NCI-H460 (cell line): ENCODE data around the gene ANKRD44. TPM values are rescaled to one million over a fixed set of nuclear protein-coding genes. Genes with fewer than 3 reads are reported as not detected.

Experiments
- DNase-seq: peaks from one replicate; pipeline ENCODE4 v3.0.0-alpha.2; 2016; ENCODE audit warnings: low read depth; ENCODE audit errors: extremely low read depth
- total RNA-seq: library from RNA; depleted of rRNA; stranded (reverse); fragments of >200 nt; shearing (Covaris generic); gene quantifications from 2 replicates; pipeline ENCODE4 v1.2.3, GENCODE V29; 2014

Gene ANKRD44
- total RNA-seq, 1 experiment from 2014 or later = 20.8 TPM

DNA sequence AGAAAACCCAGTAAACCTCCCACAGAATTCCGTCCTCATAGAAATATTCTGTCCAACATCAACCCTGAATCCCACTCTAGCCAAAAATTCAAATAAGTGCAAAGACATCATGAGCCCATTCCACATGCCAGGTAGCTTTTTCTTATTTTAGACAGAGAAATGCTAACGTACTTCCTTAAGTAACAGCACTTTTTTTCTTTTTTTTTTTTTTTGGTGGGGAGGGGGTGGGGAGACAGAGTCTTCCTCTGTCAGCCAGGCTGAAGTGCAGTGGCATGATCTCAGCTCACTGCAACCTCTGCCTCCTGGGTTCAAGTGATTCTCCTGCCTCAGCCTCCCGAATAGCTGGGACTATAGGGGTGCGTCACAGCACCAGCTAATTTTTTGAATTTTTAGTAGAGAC is 45.5 kb downstream of the ANKRD44 start:
- DNase-seq = no peak

DNA sequence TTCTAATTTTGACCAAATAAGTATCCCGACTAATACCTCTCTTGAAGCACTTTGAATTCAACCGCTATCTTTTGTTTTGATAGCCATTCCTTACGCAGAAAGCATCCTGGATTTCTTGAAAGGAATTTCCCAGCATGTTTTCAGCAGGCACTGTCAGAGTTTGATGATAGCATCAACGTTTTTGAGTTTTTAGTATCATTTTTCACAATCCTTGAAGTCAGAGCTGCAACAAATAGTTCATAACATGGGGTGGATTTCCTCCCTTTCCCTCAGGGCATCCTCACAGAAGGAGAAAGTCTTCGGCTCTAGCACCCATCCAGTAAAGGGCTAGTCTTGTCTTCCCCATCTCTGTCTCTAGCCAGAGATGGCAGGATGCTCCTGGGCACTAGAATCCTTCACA is 46.2 kb downstream of the ANKRD44 start:
- DNase-seq = no peak

DNA sequence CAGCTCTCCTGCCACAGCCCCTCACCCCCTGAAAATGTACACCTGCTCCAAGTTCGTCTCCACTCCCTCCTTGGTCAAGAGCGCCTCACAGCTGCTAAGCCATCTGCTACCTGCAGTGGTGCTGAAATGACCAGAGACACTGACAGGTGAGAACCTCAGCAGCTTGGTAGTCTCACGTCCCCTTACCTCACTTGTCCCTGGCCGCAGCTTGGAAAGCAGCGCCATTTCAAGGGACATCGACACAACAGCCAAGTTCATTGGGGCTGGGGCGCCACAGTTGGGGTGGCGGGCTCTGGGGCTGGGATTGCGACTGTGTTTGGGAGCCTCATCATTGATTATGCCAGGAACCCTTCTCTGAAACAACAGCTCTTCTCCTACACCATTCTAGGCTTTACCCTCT is 47.5 kb downstream of the ANKRD44 start:
- no peak for DNase-seq

DNA sequence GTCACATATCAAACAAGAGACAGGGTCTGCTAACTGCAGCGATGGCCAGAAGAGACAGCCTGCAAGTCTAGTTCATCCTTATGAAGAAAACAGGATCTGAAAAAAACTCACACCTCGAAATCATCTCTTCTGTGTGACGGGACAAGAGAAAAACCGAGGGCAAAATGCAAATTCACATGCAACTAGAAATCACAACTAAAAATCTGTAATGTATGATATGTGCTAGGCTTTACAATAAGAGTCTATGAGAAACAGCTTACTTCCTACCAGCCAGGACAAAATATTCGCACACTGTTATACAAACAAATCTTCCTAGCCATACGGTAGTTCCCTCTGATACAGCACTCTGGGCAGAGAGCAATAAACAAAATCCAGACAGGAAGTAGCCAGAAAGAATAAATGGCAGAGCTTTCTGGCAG is 48.8 kb downstream of the ANKRD44 start:
- DNase-seq = no peak

DNA sequence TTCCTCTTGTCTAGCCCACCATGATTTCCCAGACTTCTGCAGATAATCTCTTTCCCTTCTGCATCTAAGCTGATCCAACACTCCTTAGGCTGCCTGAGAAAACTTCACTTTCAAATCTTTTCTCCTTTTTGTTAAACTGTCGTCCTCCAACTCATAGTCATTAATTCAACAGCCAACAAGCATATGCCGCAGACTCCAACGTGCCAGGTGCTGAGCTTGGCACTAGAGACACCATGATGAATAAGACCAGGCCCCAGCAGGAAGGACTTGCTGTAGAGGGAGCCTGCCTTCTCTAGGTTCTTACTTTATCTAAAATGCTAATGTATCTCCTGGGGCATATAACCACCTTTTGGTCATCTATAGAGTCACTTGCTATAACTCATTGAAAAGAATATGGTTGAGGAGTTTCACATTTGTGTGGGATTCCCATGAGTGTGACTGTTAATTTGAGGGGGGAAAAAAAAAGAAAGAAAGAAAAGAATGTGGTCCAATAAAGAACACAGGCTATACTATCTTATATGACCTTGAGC is 51.0 kb downstream of the ANKRD44 start:
- no peak for DNase-seq

DNA sequence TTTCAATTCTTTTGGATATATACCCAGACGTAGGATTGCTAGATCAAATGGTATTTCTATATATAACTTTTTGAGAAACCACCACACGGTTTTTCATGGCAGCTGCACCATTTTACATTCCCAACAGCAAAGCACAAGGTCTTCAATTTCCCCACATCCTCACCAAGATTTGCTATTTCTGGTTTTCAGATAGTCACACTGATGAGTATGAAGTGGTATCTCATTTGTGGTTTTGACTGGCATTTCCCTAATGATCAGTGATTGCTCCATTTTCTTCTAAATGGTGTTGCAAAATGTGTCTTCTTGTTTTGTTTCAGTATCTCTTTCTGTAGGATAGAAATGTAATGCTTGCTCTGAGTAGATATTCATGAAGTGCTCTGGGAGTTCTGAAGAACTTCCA is 52.0 kb downstream of the ANKRD44 start:
- no peak for DNase-seq

DNA sequence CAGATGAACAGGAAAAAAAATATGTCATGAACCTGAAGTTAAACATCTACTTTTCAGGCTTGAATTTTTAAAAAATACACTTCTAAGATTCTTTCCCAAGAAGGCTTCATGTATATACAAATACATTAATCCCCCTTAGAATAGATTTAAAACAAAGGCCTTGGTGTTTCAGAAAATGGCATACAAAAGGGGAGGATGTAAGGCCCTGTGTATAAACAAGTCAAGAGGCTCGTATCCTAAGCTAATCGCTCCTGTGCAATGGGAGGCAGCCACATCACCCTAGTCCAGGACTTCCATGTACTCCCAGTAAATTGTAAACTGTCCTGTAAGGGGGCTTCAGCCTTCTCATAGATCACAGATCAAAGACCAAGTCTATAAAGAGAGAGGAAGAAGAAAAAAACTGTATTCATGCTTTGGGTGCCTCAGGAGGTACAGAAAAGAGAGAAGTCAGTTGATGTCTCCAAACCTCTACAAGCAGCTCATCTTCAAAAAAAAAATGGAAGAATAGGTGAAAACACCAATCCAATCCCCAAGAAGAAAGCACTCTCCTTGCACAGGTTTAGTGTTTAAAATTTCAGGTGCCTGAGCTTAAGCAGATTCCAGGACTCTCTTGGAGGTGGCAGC is 53.9 kb downstream of the ANKRD44 start:
- DNase-seq = no peak

DNA sequence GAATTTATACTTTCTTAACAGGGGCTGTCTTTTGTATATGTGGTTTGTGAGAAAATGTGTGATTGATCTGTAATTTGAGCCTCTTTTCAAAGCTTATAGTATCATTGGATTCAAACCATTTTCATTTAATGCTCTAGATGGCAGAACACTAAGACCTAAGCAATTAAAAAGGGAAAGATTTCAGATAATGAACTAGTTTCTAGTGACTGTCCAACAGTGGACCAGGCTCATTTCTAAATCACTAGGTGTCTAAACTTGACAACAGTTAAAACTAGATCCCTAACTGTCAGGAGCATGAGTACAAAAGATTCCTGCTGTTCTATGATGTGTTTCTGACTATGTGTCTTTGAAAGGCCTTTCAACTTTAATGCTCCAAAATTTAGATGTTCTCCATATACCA is 54.6 kb downstream of the ANKRD44 start:
- no peak for DNase-seq

DNA sequence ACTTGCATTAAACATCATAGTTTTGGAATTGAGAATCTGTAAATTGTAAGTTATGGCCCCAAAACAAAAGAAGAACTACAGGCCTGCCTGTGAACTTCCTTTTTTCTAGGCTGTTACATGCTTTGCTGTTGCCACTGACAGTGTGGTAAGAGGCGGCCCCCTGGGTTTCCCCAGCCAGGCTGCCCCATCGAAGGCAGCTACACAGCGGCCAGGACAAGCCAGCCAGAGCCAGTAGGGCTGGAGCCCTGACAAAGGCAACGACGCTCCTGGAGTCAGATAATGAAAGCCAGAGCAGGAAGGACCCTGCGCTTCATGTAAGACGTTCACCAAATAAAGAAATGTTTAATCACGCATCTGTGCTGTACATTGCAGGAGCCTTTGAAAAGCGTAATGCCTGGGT is 55.0 kb downstream of the ANKRD44 start:
- DNase-seq = no peak

DNA sequence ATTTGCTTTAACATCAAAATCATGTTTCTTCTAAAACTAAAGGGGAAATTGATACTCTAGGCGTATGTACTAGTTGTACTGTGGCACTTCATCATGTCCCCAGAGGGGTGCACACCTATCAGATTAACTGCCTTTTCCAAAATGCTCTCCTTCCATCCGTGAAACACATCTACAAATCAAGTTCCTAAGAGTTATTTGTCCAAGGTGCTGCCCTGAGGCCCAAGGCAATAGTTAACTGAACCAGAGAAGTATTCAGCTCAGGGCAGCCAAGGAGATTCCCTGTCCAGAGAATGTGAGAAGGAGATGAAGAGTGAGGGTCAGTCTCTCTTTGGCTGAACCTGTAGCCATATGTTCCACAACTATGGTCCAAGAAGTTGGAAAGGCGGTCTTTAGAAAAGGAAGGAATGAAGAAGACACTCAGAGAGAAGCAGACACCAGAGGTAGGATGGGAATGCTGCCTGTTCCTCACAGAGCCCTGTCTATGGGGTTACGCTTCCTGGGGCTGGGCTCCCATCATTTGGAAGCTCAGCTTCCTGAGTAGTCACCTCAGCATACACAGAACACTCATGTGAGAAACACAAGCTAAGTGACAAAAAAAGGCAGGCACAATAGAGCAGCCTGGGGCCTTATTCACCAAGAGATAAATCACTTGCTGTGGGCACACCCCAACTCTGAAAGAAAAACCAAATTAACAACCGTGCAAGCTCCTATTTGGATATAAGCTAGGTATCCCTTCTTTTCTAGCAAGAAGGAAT is 55.6 kb downstream of the ANKRD44 start:
- DNase-seq = peak; percentile 1

DNA sequence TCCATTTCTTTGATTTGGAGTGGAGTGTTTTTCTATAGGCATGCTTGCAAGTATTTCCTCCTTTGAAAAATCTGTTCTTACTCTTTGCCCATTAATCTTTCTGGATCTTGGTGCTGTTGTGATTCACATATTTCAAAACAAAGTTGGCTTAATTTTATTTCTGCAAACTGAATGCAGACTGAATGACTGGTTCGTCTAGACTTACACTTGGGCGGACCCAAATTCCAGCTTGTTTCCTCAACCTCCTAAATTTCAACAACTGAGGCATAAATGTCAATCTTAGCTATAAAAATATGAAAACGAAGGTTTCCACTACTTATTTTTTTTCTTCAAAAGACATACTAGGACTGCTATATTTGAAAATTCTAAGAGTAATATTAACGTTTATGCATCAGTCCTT is 59.0 kb downstream of the ANKRD44 start:
- DNase-seq = no peak

DNA sequence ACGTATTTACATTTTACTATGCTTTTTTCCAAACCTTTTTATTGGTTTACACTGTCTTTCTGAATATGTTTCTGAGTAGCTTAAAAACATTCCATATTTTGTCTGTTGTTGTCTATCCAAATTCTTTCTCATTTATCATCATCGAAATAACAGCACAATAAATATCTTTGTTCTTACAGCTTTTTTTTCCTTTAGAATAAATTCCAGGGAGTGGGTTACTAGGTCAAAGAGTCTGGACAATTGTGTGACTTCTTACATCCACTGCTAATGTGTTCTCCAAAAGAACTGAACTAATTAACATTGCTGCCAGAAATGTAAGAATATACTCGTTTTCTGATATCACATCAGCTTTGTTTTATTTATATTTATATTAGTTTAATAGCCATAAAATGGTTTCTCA is 59.4 kb downstream of the ANKRD44 start:
- DNase-seq = no peak

DNA sequence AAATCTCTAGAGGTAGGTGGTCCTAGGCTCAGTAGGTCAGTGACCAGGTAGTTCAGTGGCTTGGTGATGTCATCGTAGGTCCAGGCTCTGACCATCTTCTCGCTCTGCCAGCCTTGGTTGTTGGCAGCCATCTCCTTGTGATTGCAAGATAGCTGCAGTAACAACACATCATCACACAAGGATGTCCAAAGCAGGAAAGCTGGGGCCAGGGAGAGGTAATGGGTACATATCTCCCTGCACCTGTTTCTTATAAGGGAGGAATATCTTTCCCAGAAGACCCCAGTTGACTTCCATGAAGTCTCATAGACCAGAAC is 60.5 kb downstream of the ANKRD44 start:
- no peak for DNase-seq

DNA sequence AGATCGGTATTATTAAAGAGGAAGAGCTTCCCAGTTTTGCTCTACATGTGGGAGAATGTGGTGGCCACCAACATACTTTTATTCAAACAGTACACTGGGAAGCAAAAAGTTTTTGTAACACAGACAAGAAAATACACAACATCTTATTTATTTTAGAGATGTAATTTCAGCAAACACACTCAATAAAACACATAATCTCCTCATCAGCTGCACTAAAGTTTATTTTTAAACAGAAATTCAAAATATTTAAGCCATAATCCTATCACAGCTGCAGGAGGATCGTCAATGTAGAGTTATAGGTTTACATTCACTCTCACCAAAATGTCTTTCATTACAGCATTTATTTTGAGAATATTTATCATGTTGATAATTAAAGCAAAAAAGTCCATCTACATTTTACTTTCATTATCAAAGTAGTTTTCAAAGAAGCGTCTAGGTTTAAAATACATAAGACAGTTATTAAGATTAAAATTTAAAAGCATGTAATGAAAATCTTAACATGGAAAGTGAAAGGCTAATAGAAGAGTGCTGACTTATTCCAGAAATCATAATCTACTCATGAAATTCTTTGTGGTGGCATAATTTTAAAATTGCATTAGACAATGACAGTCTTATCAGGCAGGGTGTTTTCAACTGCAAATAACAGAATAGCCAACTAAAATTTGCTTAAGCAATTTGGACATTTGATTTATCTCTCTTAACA is 61.0 kb downstream of the ANKRD44 start:
- DNase-seq = no peak

DNA sequence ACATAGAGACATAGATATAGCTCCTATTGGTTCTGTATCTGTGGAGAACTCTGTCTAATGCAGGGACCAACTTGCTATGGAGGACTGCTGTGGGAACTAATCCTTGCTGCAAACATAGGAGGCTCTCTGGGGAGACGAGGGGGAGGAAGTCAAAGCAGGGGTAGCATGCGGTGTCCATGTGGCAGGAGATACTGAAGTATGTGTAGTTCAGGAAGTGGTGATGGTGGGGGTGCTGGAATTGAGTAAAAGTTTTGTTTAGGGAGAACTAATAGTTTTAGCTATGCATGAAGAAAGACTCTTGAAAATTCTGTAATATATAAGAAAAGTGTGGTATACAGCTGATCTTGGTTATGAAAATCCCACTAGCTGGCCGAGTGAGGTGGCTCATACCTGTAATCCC is 62.0 kb downstream of the ANKRD44 start:
- DNase-seq = no peak

DNA sequence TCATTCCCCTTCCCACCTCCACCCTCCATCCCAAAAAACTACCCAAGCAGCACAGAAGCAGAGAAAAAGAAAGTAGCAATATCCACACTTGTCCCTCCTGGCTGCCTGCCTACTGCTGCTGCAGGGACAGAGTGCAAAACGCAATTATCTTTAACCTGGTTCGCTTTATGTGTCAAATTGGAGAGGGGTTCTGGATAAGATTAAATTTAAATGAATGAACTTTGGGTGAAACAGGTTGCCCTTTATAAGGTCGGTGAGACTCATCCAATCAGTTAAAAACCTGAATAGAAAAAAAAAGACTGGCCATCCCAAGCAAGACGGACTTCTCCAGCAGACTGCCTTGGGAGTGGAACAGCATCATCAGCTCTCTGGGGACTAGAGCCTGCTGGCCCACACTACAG is 62.6 kb downstream of the ANKRD44 start:
- no peak for DNase-seq

DNA sequence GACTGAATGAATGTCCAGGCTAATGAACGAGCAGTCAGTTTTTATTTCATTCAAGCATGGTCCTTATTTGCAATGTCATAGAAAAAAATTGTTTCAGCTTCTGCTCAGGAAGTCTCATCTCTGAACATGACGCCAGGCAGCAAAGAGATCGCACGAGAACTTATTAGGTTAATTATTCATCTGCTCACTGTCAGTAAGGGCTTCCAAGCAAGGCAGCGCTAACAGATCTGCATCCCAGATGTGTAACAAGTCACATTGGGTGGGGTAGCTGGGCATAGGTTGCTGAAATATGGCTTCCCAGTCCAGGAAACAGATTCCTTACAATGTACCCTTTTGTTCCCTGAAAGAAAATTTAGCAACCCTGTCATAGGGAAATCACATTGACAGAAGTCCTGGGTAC is 63.5 kb downstream of the ANKRD44 start:
- no peak for DNase-seq

DNA sequence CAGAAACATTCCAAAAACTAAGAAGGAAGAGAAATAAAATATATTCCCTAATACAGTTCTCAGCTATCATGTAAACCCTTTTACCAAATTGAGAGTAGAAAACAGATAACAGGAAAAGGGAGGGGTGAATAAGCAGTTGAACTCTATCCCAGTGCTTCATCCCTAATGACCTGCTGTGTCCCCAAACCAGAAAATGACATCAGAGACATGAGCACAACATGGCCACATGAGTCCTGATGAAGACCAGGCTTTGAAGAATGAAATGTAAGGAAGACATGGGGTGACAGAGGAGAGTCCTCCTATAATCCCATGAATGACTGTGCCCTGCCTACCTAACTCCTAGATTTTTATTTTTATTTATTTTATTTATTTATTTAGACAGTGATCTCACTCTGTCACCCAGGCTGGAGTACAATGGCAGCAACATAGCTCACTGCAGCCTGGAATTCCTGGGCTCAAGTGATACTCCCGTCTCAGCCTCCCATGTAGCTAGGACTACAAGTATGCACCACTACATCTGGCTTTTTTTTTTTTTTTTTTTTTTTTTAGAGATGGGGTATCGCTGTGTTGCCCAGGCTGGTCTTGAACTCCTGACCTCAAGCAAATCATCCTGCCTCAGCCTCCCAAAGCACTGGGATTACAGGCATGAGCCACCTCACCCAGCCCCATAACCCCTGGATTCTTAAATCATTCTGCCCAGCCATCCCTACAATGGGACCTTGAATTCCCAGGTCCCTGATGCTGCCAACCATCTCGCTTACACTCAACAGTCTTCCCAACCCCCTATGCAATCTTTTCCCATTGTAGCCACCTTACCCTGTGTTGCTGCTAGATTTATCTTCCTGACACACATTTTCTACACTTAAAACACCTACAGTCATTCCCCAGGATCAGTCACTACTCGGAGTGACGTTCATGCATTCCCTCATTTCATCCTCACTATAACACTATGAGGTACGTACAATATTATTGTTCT is 64.5 kb downstream of the ANKRD44 start:
- no peak for DNase-seq

DNA sequence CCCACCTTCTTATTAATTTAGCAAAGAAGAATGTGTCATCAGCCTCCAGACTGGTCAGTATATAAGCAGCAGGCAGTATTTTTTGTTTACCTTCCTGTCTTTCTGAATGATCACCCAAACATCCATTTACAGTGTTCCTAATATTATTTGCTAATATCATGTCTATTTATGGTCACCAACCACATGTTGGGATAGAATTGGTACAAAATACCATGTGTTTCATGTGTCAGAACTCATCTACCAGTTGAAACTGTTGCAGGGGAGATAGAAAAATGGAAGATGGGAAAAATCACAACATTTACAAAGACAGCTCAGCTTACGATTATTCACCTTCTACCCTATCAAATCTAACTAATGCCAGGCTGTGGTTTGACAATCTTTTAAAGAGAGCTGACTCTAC is 66.2 kb downstream of the ANKRD44 start:
- no peak for DNase-seq

DNA sequence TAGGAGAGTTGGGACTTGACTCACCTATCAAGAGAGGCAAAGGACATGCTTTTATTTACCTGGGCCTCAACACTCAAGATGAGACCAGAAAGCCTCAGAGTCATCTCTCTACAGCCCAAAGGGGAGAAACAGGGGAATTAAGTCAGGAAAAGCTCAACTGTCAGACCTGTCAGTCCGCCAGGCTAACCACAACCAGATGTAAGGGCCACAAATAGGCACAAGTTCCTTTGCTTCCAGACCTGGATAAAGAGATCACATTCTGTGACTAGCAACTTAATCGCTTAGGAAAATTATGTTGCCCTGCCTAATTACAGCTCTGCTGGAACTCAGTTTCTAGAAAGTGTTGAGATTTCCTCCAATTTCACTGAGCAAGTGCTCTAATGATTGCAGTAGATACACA is 67.9 kb downstream of the ANKRD44 start:
- no peak for DNase-seq

DNA sequence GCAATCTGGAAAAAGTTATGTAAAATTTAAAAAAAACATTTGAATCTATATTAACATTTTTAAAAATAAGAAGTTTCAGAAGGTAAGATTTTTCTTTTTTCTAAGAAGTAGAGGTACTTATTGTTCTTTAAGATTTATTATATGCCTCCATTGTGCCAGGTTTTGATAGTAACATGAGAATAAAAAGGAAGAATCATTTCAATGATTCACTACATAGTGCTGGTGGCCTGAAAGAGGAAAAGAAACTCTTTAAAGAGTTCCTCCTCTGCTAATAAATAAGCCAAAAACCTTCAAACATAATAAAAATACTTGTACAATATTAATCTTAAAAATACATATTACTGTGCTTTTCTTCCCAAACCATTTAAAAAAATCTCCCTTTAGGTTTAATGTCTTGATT is 69.0 kb downstream of the ANKRD44 start:
- no peak for DNase-seq
